Amniotic epithelial cell (primary cell): ENCODE data around the gene TESMIN.
A peak's percentile ranks its signal among the peaks of the same experiment; 100 is the strongest.

ENCODE experiments used
- DNase-seq: peaks from one replicate; pipeline ENCODE4 v3.0.0-alpha.2; 2010; ENCODE audit warnings: low read depth

The TESMIN gene

GRCh38 chr11:68683536-68684384 lies 67.6 kb downstream of the TESMIN start:
- no peak for DNase-seq

DNA sequence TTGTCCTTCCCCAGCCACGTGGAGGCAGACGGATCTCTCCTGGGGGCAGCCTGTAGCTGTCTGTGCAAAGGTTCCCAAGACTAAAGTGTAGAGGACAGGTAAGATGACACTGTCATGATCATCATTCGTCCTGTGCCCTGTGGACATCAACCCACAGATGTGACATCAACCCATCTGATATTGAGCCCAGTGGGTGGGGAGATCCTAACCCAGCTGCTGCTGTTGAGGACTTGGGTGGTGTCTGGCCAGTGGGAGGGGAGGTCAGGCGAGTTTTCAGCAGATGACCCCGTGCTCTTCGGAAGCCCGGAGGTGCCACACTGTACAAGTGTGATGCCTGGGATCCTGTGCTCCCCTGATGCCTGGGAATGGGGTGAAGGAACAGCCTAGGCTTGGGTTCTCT lies 68.2 kb downstream of the TESMIN start:
- DNase-seq = no peak

DNA sequence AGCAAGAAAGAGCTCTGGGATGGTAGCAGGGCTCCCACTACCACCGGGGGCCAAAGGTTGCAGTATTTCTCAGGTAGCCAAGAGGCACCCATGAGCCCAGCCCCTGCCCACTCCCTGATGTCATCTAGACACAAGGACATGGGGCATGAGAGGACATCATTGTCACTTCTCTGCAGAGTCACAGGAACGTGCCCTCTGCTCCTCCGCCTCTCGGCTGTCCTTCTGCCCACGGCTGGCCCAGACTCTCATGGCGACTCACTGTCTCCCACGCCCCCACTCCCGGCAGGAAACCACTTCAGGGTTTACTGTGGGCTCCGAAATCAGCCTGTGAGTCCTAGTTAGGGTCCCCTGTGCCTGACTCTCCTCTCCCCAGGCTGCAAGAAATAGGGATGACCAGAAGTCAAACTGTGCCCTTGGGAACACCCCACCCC lies 68.8 kb downstream of the TESMIN start:
- DNase-seq = no peak

DNA sequence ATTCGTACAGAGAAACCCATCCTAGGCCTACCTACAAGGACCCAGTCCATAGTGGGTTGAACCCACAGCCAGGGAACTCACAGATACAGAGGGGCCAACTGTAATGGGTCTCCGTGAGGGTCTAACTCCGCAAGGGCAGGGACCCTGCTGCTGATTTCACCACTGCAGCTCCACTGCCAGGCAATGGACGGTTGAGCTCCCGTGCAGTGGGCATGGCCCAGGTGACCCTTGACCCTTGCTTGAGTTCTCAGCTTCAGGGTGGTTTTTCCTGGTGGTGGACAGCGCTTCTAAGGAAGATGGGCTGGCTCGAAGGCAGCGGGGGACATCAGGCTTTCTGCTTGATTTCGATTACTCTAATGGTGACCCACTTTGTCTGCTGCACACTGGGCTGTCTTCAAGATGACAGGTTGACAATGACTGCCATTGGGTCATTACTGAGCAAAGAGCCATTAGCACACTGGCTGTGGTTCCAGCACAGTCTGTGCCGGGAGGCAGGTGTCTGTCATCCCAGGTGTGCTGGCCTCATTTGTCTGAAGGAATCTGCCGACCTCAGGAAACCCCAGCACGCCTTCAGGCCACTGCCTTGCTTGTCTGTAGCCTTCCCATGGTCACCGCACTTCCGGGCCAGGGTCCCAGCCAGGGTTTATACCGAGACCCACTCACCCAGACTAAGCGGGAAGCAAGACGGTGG lies 70.6 kb downstream of the TESMIN start:
- DNase-seq = no peak

- no peak for DNase-seq
Measured at GRCh38 chr11:68678031-68678441, 73.3 kb downstream of the TESMIN start.

DNA sequence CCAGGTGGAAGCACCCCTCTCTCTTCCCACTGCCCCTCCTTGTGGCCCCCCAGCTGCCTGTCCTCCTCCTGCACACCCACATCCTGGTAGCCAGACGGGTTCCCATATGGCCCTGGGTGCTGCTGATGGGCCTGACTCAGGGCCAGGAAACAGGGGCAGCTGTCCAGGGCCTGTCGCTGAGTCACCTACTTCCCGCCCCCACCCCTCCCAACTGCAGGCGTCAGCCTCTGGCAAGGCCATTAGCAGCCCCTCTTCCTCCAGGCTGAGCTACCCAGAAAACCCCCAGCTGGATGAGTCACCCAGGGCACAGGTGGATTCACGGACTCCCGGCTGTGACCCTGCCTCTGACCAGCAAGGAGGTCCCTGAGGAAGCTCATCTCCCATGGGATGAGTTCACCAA lies 73.9 kb downstream of the TESMIN start:
- DNase-seq = peak; percentile 24

DNA sequence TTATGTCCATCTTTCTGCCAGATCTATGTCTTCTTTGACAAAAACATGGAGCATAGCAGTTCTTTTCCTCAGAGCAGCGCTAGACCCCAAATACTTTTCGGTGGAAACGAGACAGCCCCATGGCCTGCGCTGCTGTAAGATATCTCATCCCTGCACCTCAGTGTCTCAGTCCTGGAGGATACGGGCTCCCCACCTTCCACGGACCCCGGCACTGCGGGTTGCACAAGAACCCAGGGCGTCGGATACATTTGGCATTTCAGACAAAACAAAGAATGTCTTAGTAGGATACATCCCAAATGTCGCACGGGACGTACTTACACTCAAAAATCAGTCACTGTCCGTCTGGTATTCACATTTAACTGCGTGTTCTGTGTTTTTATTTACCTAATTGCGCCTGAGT lies 76.9 kb downstream of the TESMIN start:
- DNase-seq = no peak

DNA sequence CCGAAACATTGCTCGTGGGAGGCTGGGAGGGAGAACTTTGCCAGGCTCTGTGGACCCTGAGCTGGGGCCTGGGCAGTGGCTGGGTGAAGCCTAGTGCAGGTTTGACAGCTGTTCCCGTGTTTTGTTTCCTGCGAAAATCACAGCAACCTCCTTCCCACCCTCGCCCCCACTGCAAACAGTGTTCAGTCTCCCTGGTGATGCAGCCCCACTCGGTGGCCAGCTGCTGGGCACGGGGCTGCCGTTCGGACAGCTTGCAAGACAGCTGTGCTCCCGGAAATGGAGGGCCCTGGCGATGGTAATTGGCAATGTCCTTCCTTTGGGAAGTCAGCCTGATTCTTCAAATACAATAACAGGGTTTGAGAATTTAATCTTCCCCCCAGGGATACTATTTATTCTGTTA lies 77.3 kb downstream of the TESMIN start:
- DNase-seq = no peak

- DNase-seq = no peak
Measured at GRCh38 chr11:68673306-68673945, 77.9 kb downstream of the TESMIN start.

DNA sequence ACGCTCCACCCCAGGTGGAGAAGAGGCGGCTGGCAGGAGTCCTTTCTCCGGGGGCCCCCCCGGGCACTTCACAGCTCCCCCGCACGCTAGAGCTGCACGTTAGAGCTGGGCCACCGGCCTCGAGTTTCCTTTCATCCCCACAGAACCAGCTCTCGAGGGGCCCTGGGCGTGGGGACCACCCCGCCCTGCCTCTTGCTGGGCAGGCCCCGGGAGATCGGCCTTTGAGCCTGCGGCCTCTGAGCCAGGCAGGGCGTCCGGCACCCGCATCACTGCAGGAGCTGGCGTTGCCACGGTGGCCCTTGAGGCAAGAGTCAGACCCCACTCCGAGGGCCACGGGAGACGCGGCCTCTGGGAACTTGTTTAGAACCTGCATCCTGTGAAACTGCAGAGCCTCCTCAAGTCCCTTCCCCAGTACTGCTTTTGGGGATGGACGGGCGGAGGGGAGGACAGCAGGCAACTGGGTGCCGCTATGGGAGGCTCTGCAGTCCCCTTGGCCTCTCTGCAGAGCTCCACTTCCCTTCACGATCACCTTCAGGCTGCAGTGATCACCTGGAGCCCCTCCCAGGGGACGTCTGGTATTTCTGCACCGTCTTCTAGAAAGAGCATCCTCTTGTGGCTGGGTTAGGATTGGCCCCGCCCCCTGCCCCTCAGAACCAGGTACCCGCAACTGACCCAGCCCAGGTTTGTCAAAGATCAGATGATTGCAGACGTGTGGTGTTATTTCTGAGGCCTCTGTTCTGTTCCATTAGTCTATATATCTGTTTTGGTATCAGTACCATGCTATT lies 80.9 kb downstream of the TESMIN start:
- DNase-seq = no peak

GRCh38 chr11:68669301-68670090 lies 81.8 kb downstream of the TESMIN start:
- no peak for DNase-seq

GRCh38 chr11:68667511-68668500 lies 83.5 kb downstream of the TESMIN start:
- DNase-seq = no peak

GRCh38 chr11:68666849-68667248 lies 84.5 kb downstream of the TESMIN start:
- no peak for DNase-seq

DNA sequence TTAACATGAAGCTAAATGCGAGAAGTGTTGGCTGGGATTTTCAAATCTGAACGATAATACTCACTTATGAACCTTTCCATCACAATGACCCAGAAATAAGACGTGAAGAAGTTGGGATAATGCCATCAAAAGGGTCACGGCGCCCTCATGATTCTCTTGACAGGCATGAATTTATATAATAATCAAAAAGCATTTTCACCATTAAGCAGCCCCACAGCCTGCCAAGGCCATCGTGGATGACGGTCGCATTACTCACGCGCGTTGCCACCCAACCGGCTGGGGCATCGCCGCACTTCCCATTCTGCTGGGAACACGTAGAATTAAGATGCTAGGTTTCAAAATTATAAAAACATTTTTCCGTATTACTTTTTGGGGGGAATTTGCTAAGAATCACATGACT lies 85.9 kb downstream of the TESMIN start:
- DNase-seq = no peak

DNA sequence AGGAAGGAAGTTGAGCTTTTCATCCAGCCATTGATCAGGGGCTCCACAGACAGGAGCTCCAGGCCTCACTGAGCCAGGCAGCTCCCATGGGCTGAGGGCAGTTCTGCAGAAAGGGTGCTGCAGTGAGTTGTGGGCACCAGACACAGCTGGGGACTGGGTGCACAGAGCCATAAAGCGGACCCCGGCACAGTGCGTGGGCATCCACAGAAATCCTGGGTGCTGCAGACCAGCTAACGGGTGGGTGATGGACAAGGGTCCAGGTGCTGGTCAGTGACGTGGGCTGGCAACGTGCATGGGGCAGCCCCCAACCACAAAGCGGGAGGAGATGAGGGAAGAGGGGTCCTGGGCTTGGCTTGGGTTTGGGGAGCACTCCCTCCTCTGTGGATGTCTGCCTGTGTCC lies 86.4 kb downstream of the TESMIN start:
- no peak for DNase-seq

DNA sequence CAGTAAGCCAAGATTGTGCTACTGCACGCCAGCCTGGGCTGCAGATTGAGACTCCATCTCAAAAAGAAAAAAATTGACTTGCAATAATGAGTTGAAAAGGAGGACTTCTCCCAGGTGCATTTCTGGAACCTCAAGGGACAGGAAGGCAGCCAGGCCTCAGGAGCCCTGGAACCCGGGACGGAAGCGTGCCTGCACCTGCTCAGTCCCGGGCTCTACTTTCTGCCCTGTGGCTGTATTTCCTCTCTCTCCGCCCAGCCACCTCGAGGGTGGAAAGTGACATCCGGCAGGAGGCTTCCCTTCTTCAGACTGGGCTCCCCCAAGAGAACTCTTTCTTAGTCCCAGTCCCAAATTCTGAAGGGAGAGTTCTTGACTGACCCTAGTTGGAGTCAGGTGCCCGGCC lies 87.2 kb downstream of the TESMIN start:
- DNase-seq = no peak

DNA sequence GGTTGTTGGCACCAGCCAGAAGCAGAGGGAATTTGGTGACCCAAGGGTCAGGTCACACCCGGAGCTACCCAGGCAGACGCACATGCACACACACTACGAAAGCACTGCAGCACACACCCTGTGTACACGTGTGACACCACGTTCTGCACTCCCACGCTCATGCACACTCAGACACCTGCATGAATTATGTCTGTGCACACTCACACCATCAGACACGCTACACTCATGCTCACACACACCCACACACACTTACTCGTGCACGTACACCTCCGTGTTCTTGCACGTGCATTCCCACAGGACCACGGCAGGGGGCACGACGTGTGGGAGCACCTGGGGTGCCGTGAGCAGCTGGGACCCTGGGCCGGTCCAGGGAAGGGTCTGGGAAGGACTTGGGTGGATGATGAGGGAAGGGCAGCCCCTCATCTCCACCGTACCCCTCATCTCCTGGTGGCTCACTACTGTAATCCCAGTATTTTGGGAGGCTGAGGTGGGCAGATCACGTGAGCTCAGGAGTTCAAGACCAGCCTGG lies 87.8 kb downstream of the TESMIN start:
- no peak for DNase-seq

DNA sequence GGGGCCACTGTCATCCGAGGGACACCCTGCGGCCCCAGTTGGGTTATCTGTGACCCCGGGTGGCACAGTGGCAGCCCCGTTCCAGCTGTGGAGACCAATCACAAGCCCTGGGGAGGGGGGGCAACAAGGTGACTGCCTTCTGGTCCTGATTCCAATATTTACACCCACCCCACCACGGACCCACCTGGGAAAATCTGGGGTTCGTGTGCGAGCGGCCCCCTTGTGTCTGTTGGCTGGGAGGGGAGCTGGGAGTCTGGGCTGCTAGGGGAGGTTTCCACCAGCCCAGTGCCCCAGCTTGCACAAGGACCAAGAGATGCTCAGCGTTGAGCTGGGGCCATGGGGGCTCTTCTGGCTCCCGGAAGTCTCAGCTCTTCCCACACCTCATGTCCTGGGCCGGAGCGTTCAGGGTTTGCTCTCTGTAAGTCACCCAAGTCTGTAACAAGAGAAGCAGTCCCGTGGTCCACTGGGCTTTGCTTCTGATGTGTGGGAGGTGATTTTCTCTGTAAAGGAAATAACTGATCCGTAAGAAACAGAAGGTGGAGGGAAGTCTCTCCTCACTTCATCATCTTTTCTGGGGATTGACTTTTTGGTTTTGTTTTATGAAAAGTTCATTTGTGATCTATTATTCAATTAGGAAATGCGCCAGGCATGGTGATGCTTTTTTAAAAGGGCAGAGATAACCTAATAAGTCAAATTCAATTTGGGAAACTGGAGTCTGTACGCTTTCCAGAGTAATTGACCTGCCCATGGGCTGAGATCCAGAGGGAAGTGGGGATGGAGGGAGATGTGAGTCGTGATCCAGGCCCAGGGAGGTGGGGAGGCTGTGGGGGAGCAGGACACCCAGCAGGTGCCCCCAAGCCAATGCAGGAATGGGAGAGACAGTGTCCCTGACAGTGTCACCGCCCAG lies 89.4 kb downstream of the TESMIN start:
- no peak for DNase-seq

DNA sequence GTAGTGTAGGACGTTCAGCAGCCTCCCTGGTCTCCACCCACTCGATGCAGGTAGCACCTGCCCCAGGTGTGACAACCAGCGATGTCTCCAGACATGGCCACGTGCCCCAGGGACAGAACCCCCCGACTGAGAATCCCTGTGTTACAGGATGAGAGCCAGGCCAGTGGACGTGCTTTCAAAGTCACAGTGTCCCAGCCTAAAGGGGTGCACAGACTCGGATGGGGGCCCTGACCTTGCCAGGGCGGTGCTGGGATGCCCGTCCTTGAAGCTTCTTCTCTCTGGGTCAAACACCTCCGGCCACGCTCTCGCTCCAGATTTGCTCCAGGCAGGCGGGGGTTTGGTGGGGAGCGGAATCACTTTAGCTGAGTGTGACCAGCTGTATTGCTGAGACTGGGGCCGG lies 90.3 kb downstream of the TESMIN start:
- no peak for DNase-seq
